Adrenal gland (tissue), 5 donors: ENCODE data around the gene ASAH2B.
"Not testable (repeated sequence)": the region's sequence is repeated elsewhere in the genome, so short reads cannot be mapped to it uniquely, and the experiment has no call there.

ENCODE experiments used
- CTCF ChIP-seq, 6 experiments: fragments of 450-650 bp in 4 of 6; fragments of 200-600 bp in 2 of 6; sonication (generic) in 1 of 6; IDR thresholded peaks; 1 replicate in 5 of 6; 2 replicates in 1 of 6; pipeline versions ENCODE4 v1.5.1 to v1.8.0; 2016 to 2021; ENCODE audit warnings: antibody characterized with exemption in 6 of 6, mild to moderate bottlenecking in 2 of 6, moderate library complexity in 1 of 6
- POLR2A ChIP-seq, 2 donors: fragments of 450-650 bp; IDR thresholded peaks; one replicate each; pipeline ENCODE4 v1.6.1; 2017; ENCODE audit warnings: antibody characterized with exemption in 2 of 2, mild to moderate bottlenecking in 2 of 2, moderate library complexity in 1 of 2
- donor health status: DM: no; HTN: no; CAD: no.

- not testable (repeated sequence) for TF ChIP-seq CTCF, POLR2A (IDR thresholded peaks at IDR 0.05)
These were observed 33.7 kb upstream of the ASAH2B start for GRCh38 chr10:50706006-50706405.
